SJSA1 (cell line): ENCODE data around the gene CCDC33. TPM values are rescaled to one million over a fixed set of nuclear protein-coding genes. Genes with fewer than 3 reads are reported as not detected.

Source experiments
- DNase-seq, 2 experiments: peaks; one replicate each; pipeline ENCODE4 v3.0.0-alpha.2; 2015 to 2020; ENCODE audit warnings: low spot score in 2 of 2, low read depth in 1 of 2
- H3K27ac ChIP-seq: fragments of 250-450 bp; sonication (Bioruptor Pico); 2 replicates; pipeline ENCODE4 v1.5.1; 2020; ENCODE audit warnings: mild to moderate bottlenecking, moderate library complexity
- H3K27me3 ChIP-seq: fragments of 250-450 bp; sonication (Bioruptor Pico); replicated peaks from 2 replicates; pipeline ENCODE4 v1.5.1; 2020; ENCODE audit warnings: mild to moderate bottlenecking, moderate library complexity
- H3K36me3 ChIP-seq: fragments of 250-450 bp; sonication (Bioruptor Pico); 2 replicates; pipeline ENCODE4 v1.5.1; 2020; ENCODE audit warnings: mild to moderate bottlenecking
- H3K4me1 ChIP-seq: fragments of 250-450 bp; sonication (Bioruptor Pico); replicated peaks from 2 replicates; pipeline ENCODE4 v1.6.1; 2021; ENCODE audit warnings: mild to moderate bottlenecking
- H3K4me3 ChIP-seq: fragments of 250-450 bp; sonication (Bioruptor Pico); 2 replicates; pipeline ENCODE4 v1.5.1; 2020; ENCODE audit warnings: mild to moderate bottlenecking
- H3K9me3 ChIP-seq: fragments of 250-450 bp; sonication (Bioruptor Pico); replicated peaks from 2 replicates; pipeline ENCODE4 v1.5.1; 2020; ENCODE audit warnings: mild to moderate bottlenecking
- total RNA-seq: library from RNA; depleted of rRNA; stranded (reverse); fragments of >200 nt; shearing (Covaris generic); gene quantifications from 2 replicates; pipeline ENCODE4 v1.2.3, GENCODE V29; 2014

Gene CCDC33
- total RNA-seq, 1 experiment from 2014 or later, result not detected

GRCh38 chr15:74263466-74263865 is 27.3 kb downstream of the CCDC33 start:
- Histone ChIP-seq H3K36me3 (no peaks in the 10 kb centered on the region), H3K9me3 (no peaks in the 10 kb centered on the region), H3K27me3 (peaks cover 48% of the 10 kb centered on the region), H3K4me1 (no peaks in the 10 kb centered on the region), H3K4me3 (no peak overlapping the region), H3K27ac (no peak overlapping the region)
- no peak for DNase-seq

GRCh38 chr15:74264081-74264501 is 28.0 kb downstream of the CCDC33 start:
- Histone ChIP-seq H3K27me3 (peaks cover 46% of the 10 kb centered on the region), H3K4me1 (no peaks in the 10 kb centered on the region), H3K36me3 (no peaks in the 10 kb centered on the region), H3K4me3 (no peak overlapping the region), H3K9me3 (no peaks in the 10 kb centered on the region), H3K27ac (no peak overlapping the region)
- no peak for DNase-seq

GRCh38 chr15:74265046-74265639 is 29.0 kb downstream of the CCDC33 start:
- Histone ChIP-seq H3K9me3 (no peaks in the 10 kb centered on the region), H3K4me1 (no peaks in the 10 kb centered on the region), H3K36me3 (no peaks in the 10 kb centered on the region), H3K4me3 (no peak overlapping the region), H3K27ac (no peak overlapping the region), H3K27me3 (peaks cover 41% of the 10 kb centered on the region)
- DNase-seq, result peak in 1 of 2 experiments; percentile 14

GRCh38 chr15:74268020-74268419 is 31.9 kb downstream of the CCDC33 start:
- Histone ChIP-seq H3K27ac (no peak overlapping the region), H3K9me3 (no peaks in the 10 kb centered on the region), H3K4me1 (no peaks in the 10 kb centered on the region), H3K36me3 (no peaks in the 10 kb centered on the region), H3K27me3 (peaks cover 35% of the 10 kb centered on the region), H3K4me3 (no peak overlapping the region)
- DNase-seq, result no peak

- no peak overlapping the region for H3K27ac ChIP-seq
- H3K4me3 ChIP-seq, result no peak overlapping the region
- H3K9me3 ChIP-seq, result no peaks in the 10 kb centered on the region
- no peak for DNase-seq
- no peaks in the 10 kb centered on the region for H3K36me3 ChIP-seq
- peaks cover 39% of the 10 kb centered on the region for H3K27me3 ChIP-seq
- no peaks in the 10 kb centered on the region for H3K4me1 ChIP-seq
Measured at GRCh38 chr15:74269362-74270035, 33.4 kb downstream of the CCDC33 start.

- no peaks in the 10 kb centered on the region for H3K9me3 ChIP-seq
- H3K4me1 ChIP-seq, result no peaks in the 10 kb centered on the region
- no peak for DNase-seq
- H3K36me3 ChIP-seq, result no peaks in the 10 kb centered on the region
- no peak overlapping the region for H3K4me3 ChIP-seq
- H3K27ac ChIP-seq, result no peak overlapping the region
- peaks cover 37% of the 10 kb centered on the region for H3K27me3 ChIP-seq
Measured at GRCh38 chr15:74270155-74270554, 34.0 kb downstream of the CCDC33 start.

- H3K9me3 ChIP-seq, result no peaks in the 10 kb centered on the region
- no peak for DNase-seq
Measured at GRCh38 chr15:74270854-74271520, 34.9 kb downstream of the CCDC33 start.

GRCh38 chr15:74272812-74273211 is 36.7 kb downstream of the CCDC33 start:
- H3K4me1 ChIP-seq, result no peaks in the 10 kb centered on the region
- DNase-seq, result no peak
- H3K9me3 ChIP-seq, result no peaks in the 10 kb centered on the region
- H3K27ac ChIP-seq, result no peak overlapping the region
- H3K4me3 ChIP-seq, result no peak overlapping the region
- no peaks in the 10 kb centered on the region for H3K36me3 ChIP-seq
- H3K27me3 ChIP-seq, result peaks cover 37% of the 10 kb centered on the region

More at GRCh38 chr15:74270854-74271520, 34.9 kb downstream of the CCDC33 start:
- Histone ChIP-seq H3K36me3 (no peaks in the 10 kb centered on the region), H3K27me3 (peaks cover 34% of the 10 kb centered on the region), H3K27ac (no peak overlapping the region), H3K4me3 (no peak overlapping the region), H3K4me1 (no peaks in the 10 kb centered on the region)

GRCh38 chr15:74274470-74275038 is 38.4 kb downstream of the CCDC33 start:
- peaks cover 48% of the 10 kb centered on the region for H3K27me3 ChIP-seq
- no peaks in the 10 kb centered on the region for H3K9me3 ChIP-seq
- DNase-seq, result no peak
- no peaks in the 10 kb centered on the region for H3K36me3 ChIP-seq
- H3K27ac ChIP-seq, result no peak overlapping the region
- no peak overlapping the region for H3K4me3 ChIP-seq
- H3K4me1 ChIP-seq, result no peaks in the 10 kb centered on the region

- Histone ChIP-seq H3K4me1 (no peaks in the 10 kb centered on the region), H3K36me3 (no peaks in the 10 kb centered on the region), H3K9me3 (no peaks in the 10 kb centered on the region), H3K4me3 (no peak overlapping the region), H3K27me3 (peaks cover 43% of the 10 kb centered on the region), H3K27ac (no peak overlapping the region)
- no peak for DNase-seq
Measured at GRCh38 chr15:74275957-74276356, 39.8 kb downstream of the CCDC33 start.

- H3K36me3 ChIP-seq, result no peaks in the 10 kb centered on the region
- DNase-seq, result no peak
- no peak overlapping the region for H3K4me3 ChIP-seq
- no peak overlapping the region for H3K27ac ChIP-seq
- H3K27me3 ChIP-seq, result peaks cover 46% of the 10 kb centered on the region
- H3K4me1 ChIP-seq, result no peaks in the 10 kb centered on the region
- H3K9me3 ChIP-seq, result no peaks in the 10 kb centered on the region
Measured at GRCh38 chr15:74276560-74276959, 40.4 kb downstream of the CCDC33 start.

GRCh38 chr15:74277242-74277810 is 41.2 kb downstream of the CCDC33 start:
- H3K9me3 ChIP-seq, result no peaks in the 10 kb centered on the region
- H3K36me3 ChIP-seq, result no peaks in the 10 kb centered on the region
- H3K27me3 ChIP-seq, result peaks cover 51% of the 10 kb centered on the region
- H3K4me3 ChIP-seq, result no peak overlapping the region
- no peak for DNase-seq
- H3K4me1 ChIP-seq, result no peaks in the 10 kb centered on the region
- H3K27ac ChIP-seq, result no peak overlapping the region

GRCh38 chr15:74278207-74278606 is 42.1 kb downstream of the CCDC33 start:
- no peaks in the 10 kb centered on the region for H3K4me1 ChIP-seq
- H3K27ac ChIP-seq, result no peak overlapping the region
- H3K9me3 ChIP-seq, result no peaks in the 10 kb centered on the region
- DNase-seq, result no peak
- no peaks in the 10 kb centered on the region for H3K36me3 ChIP-seq
- H3K4me3 ChIP-seq, result no peak overlapping the region
- peaks cover 48% of the 10 kb centered on the region for H3K27me3 ChIP-seq
